ENCODE measurements around the gene SGF29. TPM values are rescaled to one million over a fixed set of nuclear protein-coding genes. Genes with fewer than 3 reads are reported as not detected.

SGF29 gene
- total and polyA plus RNA-seq, 2 of the 8 experiments (the other 6 are each of a cell fraction or from before 2014, with no cell fraction given), result 3.1 to 22.7 TPM

DNA sequence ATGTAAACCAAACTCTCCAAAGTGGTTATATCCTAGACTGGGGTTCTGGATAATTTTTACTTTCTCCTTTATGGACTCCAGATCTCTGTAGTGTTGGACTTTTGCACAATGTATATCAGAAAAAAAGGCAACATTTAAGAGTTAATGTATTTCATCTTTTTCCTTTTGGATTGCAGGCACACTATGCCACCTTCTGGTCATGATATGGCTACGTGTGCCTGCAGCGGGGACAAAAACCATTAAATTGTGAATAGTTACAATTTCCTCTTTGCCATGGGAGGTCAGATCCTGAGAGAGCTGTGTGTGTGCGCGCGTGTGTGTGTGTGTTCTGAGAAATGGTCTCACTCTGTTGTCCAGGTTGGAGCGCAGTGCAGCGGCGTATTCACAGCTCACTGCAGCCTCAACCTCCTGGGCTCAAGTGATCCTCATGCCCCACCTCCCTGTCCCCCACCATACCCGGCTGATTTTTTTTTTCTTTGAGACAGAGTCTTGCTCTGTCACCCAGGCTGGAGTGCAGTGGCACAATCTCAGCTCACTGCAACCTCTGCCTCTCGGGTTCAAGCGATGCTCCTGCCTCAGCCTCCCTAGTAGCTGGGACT is 4.3 kb upstream of the SGF29 start:
- H3K18ac ChIP-seq (ENCODE audit: extremely low read depth, low read length), result no peak overlapping the region
- H3K27me3 ChIP-seq (replicated peaks in 1 of 4; ENCODE audit: control insufficient read depth in 3 of 4, extremely low read depth in 1 of 4, insufficient read depth in 3 of 4, low read length in 3 of 4), result no peaks in the 10 kb centered on the region
- H3K14ac ChIP-seq (ENCODE audit: insufficient read length), result no peak overlapping the region
- no peak overlapping the region for H3K23ac ChIP-seq (ENCODE audit: insufficient read length)
- no peak overlapping the region for H3K27ac ChIP-seq (ENCODE audit: low read depth, low read length)
- no peaks in the 10 kb centered on the region; the same call in 1 of the 2 replicates for H3K23me2 ChIP-seq (ENCODE audit: low read depth, low read length)
- no peak overlapping the region for H2AK5ac ChIP-seq (ENCODE audit: low read depth, low read length)
- no peak overlapping the region for H2BK5ac ChIP-seq (ENCODE audit: low read depth, low read length)
- no peaks in the 10 kb centered on the region for H3K4me1 ChIP-seq (replicated peaks in 1 of 4; ENCODE audit: control insufficient read depth in 3 of 4, insufficient read depth in 4 of 4, low read length in 3 of 4)
- H2BK12ac ChIP-seq (ENCODE audit: low read depth, low read length), result 0 out of 2 replicates have a peak overlapping the region, but pooled peaks have one; percentile 50
- no peak overlapping the region for H3K4me3 ChIP-seq (ENCODE audit: extremely low read depth in 1 of 4, insufficient read depth in 2 of 4, low read depth in 3 of 4, low read length in 4 of 4)
- no peak overlapping the region for H2BK120ac ChIP-seq (replicated peaks; ENCODE audit: low read depth, low read length)
- no peak overlapping the region for H3K9ac ChIP-seq (replicated peaks in 1 of 4; ENCODE audit: extremely low read depth in 1 of 4, low read depth in 3 of 4, low read length in 3 of 4)
- H4K20me1 ChIP-seq (replicated peaks in 1 of 2; ENCODE audit: control insufficient read depth in 1 of 2, insufficient read depth in 2 of 2, low read length in 2 of 2), result no peaks in the 10 kb centered on the region
- no peaks in the 10 kb centered on the region for H3K79me1 ChIP-seq (ENCODE audit: low read depth, low read length)
- H4K5ac ChIP-seq (ENCODE audit: insufficient read length, low read depth, low read length), result no peak overlapping the region
- FAIRE-seq, result no peak
- no peak overlapping the region for H4K91ac ChIP-seq (replicated peaks; ENCODE audit: insufficient read length, low read length)
- POLR2A ChIA-PET (ENCODE audit: partially characterized antibody), result no interaction called here
- no peak overlapping the region for H2BK20ac ChIP-seq (ENCODE audit: low read length)
- H2AFZ ChIP-seq (ENCODE audit: low read length), result no peak overlapping the region
- no peak overlapping the region for H3K56ac ChIP-seq (replicated peaks; ENCODE audit: insufficient read length, low read depth, low read length)
- H3K79me2 ChIP-seq (ENCODE audit: control insufficient read depth in 1 of 2, insufficient read depth in 2 of 2, low read length in 2 of 2), result no peaks in the 10 kb centered on the region
- DNase-seq (ENCODE audit: low read depth in 1 of 2, low spot score in 2 of 2), result no peak
- no peak overlapping the region for H2BK15ac ChIP-seq (ENCODE audit: low read length)
- TF ChIP-seq, protein P1, sequence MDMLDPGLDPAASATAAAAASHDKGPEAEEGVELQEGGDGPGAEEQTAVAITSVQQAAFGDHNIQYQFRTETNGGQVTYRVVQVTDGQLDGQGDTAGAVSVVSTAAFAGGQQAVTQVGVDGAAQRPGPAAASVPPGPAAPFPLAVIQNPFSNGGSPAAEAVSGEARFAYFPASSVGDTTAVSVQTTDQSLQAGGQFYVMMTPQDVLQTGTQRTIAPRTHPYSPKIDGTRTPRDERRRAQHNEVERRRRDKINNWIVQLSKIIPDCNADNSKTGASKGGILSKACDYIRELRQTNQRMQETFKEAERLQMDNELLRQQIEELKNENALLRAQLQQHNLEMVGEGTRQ (IDR thresholded peaks at IDR 0.05; ENCODE audit: low read length), result no peak
- TF ChIP-seq RAD21 (IDR thresholded peaks at IDR 0.05 in 1 of 2, conservative IDR thresholded peaks at IDR 0.05 in 1 of 2; ENCODE audit: low read depth in 2 of 2, low read length in 2 of 2) (peak; percentile 59 to 63), ZNF274 (IDR thresholded peaks at IDR 0.05; ENCODE audit: borderline replicate concordance, extremely low read depth, low read length) (no peak), CTBP2 (IDR thresholded peaks at IDR 0.05; ENCODE audit: borderline replicate concordance, insufficient read depth, insufficient read length, low read length) (no peak), MAFK (IDR thresholded peaks at IDR 0.05; ENCODE audit: low read depth, low read length) (no peak), SAP30 (IDR thresholded peaks at IDR 0.05; ENCODE audit: insufficient read depth, insufficient replicate concordance, low read length) (no peak)
- TF ChIP-seq, protein P2, sequence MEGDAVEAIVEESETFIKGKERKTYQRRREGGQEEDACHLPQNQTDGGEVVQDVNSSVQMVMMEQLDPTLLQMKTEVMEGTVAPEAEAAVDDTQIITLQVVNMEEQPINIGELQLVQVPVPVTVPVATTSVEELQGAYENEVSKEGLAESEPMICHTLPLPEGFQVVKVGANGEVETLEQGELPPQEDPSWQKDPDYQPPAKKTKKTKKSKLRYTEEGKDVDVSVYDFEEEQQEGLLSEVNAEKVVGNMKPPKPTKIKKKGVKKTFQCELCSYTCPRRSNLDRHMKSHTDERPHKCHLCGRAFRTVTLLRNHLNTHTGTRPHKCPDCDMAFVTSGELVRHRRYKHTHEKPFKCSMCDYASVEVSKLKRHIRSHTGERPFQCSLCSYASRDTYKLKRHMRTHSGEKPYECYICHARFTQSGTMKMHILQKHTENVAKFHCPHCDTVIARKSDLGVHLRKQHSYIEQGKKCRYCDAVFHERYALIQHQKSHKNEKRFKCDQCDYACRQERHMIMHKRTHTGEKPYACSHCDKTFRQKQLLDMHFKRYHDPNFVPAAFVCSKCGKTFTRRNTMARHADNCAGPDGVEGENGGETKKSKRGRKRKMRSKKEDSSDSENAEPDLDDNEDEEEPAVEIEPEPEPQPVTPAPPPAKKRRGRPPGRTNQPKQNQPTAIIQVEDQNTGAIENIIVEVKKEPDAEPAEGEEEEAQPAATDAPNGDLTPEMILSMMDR (IDR thresholded peaks at IDR 0.05; ENCODE audit: control extremely low read depth in 1 of 3, insufficient read depth in 1 of 3, low read depth in 1 of 3, low read length in 3 of 3), result peak in 2 of 3 experiments; percentile 32 to 47; a peak in 2 of 4 replicates
- WGBS, 2 experiments (ENCODE audit: extremely low coverage in 1 of 2, insufficient coverage in 1 of 2, insufficient read length in 1 of 2, insufficient replicate concordance in 2 of 2, low coverage in 1 of 2, low lambda C conversion rate in 2 of 2, missing lambda C conversion rate in 1 of 2), result 82% methylated on average over 11 of the region's 11 CpGs; no CpG with 5 or more reads in 1 of the 2 experiments
- peak overlapping the region; percentile 47; the same call in 1 of the 2 replicates for H4K8ac ChIP-seq (ENCODE audit: extremely low read depth, insufficient read depth, low read length)
- no peak overlapping the region for H3K4me2 ChIP-seq (ENCODE audit: insufficient read depth in 1 of 2, low read depth in 2 of 2, low read length in 2 of 2)
- no peaks in the 10 kb centered on the region for H3K9me3 ChIP-seq (ENCODE audit: insufficient read depth in 2 of 2, low read depth in 1 of 2, low read length in 1 of 2)
- H3K4ac ChIP-seq (replicated peaks; ENCODE audit: insufficient read length, low read depth, low read length), result no peak overlapping the region
- H3K36me3 ChIP-seq (ENCODE audit: control insufficient read depth in 2 of 4, insufficient read depth in 4 of 4, low read length in 3 of 4), result no peaks in the 10 kb centered on the region
- CTCF ChIA-PET (ENCODE audit: partially characterized antibody), result interaction anchor here (0.7 to 1.4 kb wide), 9 partner anchors 15 to 61 kb away, joined by 3 to 4 read pairs (median 3); partner anchors contain the start of gene SULT1A1

All from H1 (cell line).